ENCODE measurements around the gene PALLD. TPM values are rescaled to one million over a fixed set of nuclear protein-coding genes. Genes with fewer than 3 reads are reported as not detected.

PALLD gene
- total and polyA plus RNA-seq, 2 of the 13 experiments (the other 11 are each of a cell fraction or from before 2014, with no cell fraction given) = 0.50 to 1.5 TPM

GRCh38 chr4:168504526-168504925, 7.7 kb downstream of the PALLD start (continued):
- TF ChIP-seq ZBTB33 (CRISPR knock-in tag; IDR thresholded peaks at IDR 0.05) = no peak
- no peak for TF ChIP-seq PRDM15 (CRISPR knock-in tag; IDR thresholded peaks at IDR 0.05)
- no peak for TF ChIP-seq ZBTB21 (CRISPR knock-in tag; IDR thresholded peaks at IDR 0.05)
- TF ChIP-seq ZNF770 (CRISPR knock-in tag; IDR thresholded peaks at IDR 0.05) = no peak
- TF ChIP-seq ZNF318 (CRISPR knock-in tag; IDR thresholded peaks at IDR 0.05) = no peak
